LNCAP (cell line): Measurements from ENCODE around the gene GEMIN7.

Experiments
- TF ChIP-seq, protein P1 (sequence below): fragments of 450-650 bp; IDR thresholded peaks from 2 replicates; pipeline ENCODE4 v1.5.1; 2017; ENCODE audit warnings: mild to moderate bottlenecking

The GEMIN7 gene

DNA sequence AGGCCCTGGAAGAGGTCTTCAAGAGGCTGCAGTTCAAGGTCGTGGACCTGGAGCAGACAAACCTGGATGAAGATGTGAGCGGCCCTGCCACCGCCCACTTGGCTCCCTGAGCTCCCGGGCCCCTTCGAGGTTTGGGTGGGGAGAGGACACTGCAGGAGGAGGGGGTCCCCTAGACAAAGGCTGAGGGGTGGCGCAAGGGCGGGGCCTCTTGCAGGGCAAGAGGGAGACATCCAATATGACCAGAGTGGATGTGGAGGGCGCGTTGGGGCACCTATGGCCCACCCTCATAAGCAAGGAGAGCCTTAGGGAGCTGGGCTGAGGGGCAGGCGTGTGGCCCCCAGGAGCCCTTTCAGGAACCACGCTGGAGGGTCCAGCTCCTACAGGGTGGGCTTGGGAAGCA, 61.5 kb downstream of the GEMIN7 start:
- TF ChIP-seq, protein P1, sequence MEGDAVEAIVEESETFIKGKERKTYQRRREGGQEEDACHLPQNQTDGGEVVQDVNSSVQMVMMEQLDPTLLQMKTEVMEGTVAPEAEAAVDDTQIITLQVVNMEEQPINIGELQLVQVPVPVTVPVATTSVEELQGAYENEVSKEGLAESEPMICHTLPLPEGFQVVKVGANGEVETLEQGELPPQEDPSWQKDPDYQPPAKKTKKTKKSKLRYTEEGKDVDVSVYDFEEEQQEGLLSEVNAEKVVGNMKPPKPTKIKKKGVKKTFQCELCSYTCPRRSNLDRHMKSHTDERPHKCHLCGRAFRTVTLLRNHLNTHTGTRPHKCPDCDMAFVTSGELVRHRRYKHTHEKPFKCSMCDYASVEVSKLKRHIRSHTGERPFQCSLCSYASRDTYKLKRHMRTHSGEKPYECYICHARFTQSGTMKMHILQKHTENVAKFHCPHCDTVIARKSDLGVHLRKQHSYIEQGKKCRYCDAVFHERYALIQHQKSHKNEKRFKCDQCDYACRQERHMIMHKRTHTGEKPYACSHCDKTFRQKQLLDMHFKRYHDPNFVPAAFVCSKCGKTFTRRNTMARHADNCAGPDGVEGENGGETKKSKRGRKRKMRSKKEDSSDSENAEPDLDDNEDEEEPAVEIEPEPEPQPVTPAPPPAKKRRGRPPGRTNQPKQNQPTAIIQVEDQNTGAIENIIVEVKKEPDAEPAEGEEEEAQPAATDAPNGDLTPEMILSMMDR: no peak
